A549 (cell line): ENCODE results near the gene BCR. TPM values are rescaled to one million over a fixed set of nuclear protein-coding genes. Genes with fewer than 3 reads are reported as not detected.

Experiments used
- ATAC-seq, 2 experiments: fragments of 200-7000 bp in 1 of 2; fragments of >200 bp in 1 of 2; cut with Nextera tagmentation in 1 of 2; cut with Tn5 transposase in 1 of 2; 3 replicates each; pipeline versions ENCODE4 v1.8.0 to v1.9.1; 2018 to 2020; ENCODE audit warnings: mild to moderate bottlenecking in 1 of 2, moderate library complexity in 1 of 2
- CTCF ChIA-PET: fragments of 300-600 bp; sonication (Branson Sonifier 250); formaldehyde crosslinking; extraction: SDS; loops from one replicate; lab custom pipeline; 2021; ENCODE audit warnings: antibody characterized with exemption, inconsistent platforms; lab: Yijun Ruan, JAX
- POLR2A ChIA-PET: fragments of 350-600 bp; formaldehyde crosslinking; extraction: SDS; loops from one replicate; lab custom pipeline; 2021; ENCODE audit warnings: antibody characterized with exemption, inconsistent platforms; lab: Yijun Ruan, JAX
- DNase-seq, 2 experiments: peaks; one replicate each; pipeline versions ENCODE4 v3.0.0 to v3.0.0-alpha.2; 2011 to 2016; ENCODE audit warnings: low read depth in 1 of 2, low spot score in 1 of 2
- FAIRE-seq: peaks from 2 replicates; lab custom pipeline; 2011; peaks lifted over from hg19 to GRCh38; lab: Jason Lieb, UNC
- H3K27ac ChIP-seq, 2 experiments: fragments of >200 bp; sonication (Bioruptor Twin); formaldehyde crosslinking; 3 replicates each; pipeline ENCODE4 v1.5.1; 2016 to 2017
- H3K4me1 ChIP-seq: fragments of >200 bp; sonication (Bioruptor Twin); formaldehyde crosslinking; 3 replicates; pipeline ENCODE4 v1.6.1; 2016
- H3K4me2 ChIP-seq: fragments of >200 bp; sonication (Bioruptor Twin); formaldehyde crosslinking; 3 replicates; pipeline ENCODE4 v1.6.1; 2016
- H3K4me3 ChIP-seq: fragments of >200 bp; sonication (Bioruptor Twin); formaldehyde crosslinking; 3 replicates; pipeline ENCODE4 v1.5.1; 2016
- H3K9me3 ChIP-seq: fragments of >200 bp; sonication (Bioruptor Twin); formaldehyde crosslinking; 3 replicates; pipeline ENCODE4 v1.6.1; 2016
- BCL3 ChIP-seq: fragments of >200 bp; sonication (Bioruptor Twin); formaldehyde crosslinking; IDR thresholded peaks from 3 replicates; pipeline ENCODE4 v1.6.1; 2016
- CBX2 ChIP-seq: fragments of 200-600 bp; sonication (generic); IDR thresholded peaks from 2 replicates; pipeline ENCODE4 v1.6.1; 2016; ENCODE audit warnings: low read depth, mild to moderate bottlenecking, borderline replicate concordance
- CBX8 ChIP-seq: fragments of 200-600 bp; sonication (generic); IDR thresholded peaks from 2 replicates; pipeline ENCODE4 v1.6.1; 2016
- CHD2 ChIP-seq: fragments of 150-350 bp; IDR thresholded peaks from 2 replicates; pipeline ENCODE4 v1.6.1; 2014; ENCODE audit warnings: low read length; ENCODE audit not compliant: partially characterized antibody
- CHD4 ChIP-seq: fragments of 200-600 bp; sonication (generic); IDR thresholded peaks from 2 replicates; pipeline ENCODE4 v1.6.1; 2016; ENCODE audit warnings: antibody characterized with exemption, mild to moderate bottlenecking, borderline replicate concordance
- EHMT2 ChIP-seq: fragments of 200-600 bp; sonication (generic); IDR thresholded peaks from 2 replicates; pipeline ENCODE4 v1.6.1; 2016; ENCODE audit warnings: antibody characterized with exemption, low read depth, mild to moderate bottlenecking, moderate library complexity
- FOSL2 ChIP-seq, 2 experiments: fragments of 450-650 bp in 1 of 2; fragments of >200 bp in 1 of 2; sonication (Bioruptor Twin) in 1 of 2; formaldehyde crosslinking; IDR thresholded peaks; 2 replicates each; pipeline versions ENCODE4 v1.5.0 to v1.6.1; 2016 to 2020; ENCODE audit warnings: mild to moderate bottlenecking in 1 of 2, moderate library complexity in 1 of 2
- JUN ChIP-seq, 2 experiments: fragments of >200 bp; sonication (Bioruptor Twin); formaldehyde crosslinking; IDR thresholded peaks; 2 replicates in 1 of 2; 3 replicates in 1 of 2; pipeline ENCODE4 v1.6.1; 2016 to 2017
- POLR2AphosphoS2 ChIP-seq: conservative IDR thresholded peaks from 2 replicates; pipeline ENCODE4 v1.6.1; 2012; ENCODE audit warnings: low read length, improper control_type of control experiment, inconsistent platforms
- RCOR1 ChIP-seq: fragments of 150-350 bp; IDR thresholded peaks from 2 replicates; pipeline ENCODE4 v1.6.1; 2014; ENCODE audit warnings: antibody characterized with exemption, low read length, low read depth
- ZNF302 ChIP-seq: fragments of 250-450 bp; sonication (Bioruptor Pico); IDR thresholded peaks from 2 replicates; pipeline ENCODE4 v1.9.0; 2021; ENCODE audit warnings: inconsistent platforms, mild to moderate bottlenecking, moderate library complexity
- WGBS: methylation state at CpG from one replicate; pipeline ENCODE4 v1.1.6; 2017; ENCODE audit errors: missing lambda C conversion rate; 5-methylcytosine and 5-hydroxymethylcytosine counted together
- polyA plus RNA-seq, 4 experiments: library from polyadenylated mRNA; depleted of rRNA in 3 of 4; stranded (reverse); fragments of >200 nt; fragmentation: RNase III in 1 of 4; extraction: RNeasy Plus Mini Kit Qiagen cat#74134 plus additional on column Dnase treatment in 1 of 4; gene quantifications; 2 replicates in 3 of 4; 3 replicates in 1 of 4; pipeline ENCODE4 v1.2.3, GENCODE V29; 2011 to 2017
- TF ChIP-seq, protein P1 (sequence below): fragments of 250-450 bp; sonication (Bioruptor Pico); IDR thresholded peaks from 2 replicates; pipeline ENCODE4 v1.5.0; 2021; ENCODE audit warnings: mild to moderate bottlenecking, moderate library complexity, borderline replicate concordance
- TF ChIP-seq, protein P2 (sequence below): fragments of 200-600 bp; sonication (generic); IDR thresholded peaks from 2 replicates; pipeline ENCODE4 v1.6.1; 2016; ENCODE audit warnings: antibody characterized with exemption, mild to moderate bottlenecking, moderate library complexity

Gene BCR
- polyA plus RNA-seq, 2 of the 4 experiments (the other 2 are of a cell fraction) = 14.7 to 16.4 TPM

GRCh38 chr22:23262518-23263332 lies 82.4 kb downstream of the BCR start:
- 96% methylated on average over 42 of the region's 60 CpGs for WGBS
- Histone ChIP-seq H3K4me3 (no peak overlapping the region), H3K4me1 (no peaks in the 10 kb centered on the region), H3K9me3 (no peaks in the 10 kb centered on the region), H3K27ac (no peak overlapping the region), H3K4me2 (no peak overlapping the region)
- ChIA-PET POLR2A (no interaction called here), CTCF (interaction anchor here (1.0 to 3.2 kb wide), 4 partner anchors 19 to 85 kb away, joined by 4 to 13 read pairs (median 4); no protein-coding TSS in a partner anchor)
- ATAC-seq (no peak), DNase-seq (no peak), FAIRE-seq (no peak)
- TF ChIP-seq JUN (IDR thresholded peaks at IDR 0.05) = no peak

- 82% methylated on average over 7 of the region's 20 CpGs for WGBS
- POLR2A ChIA-PET = no interaction called here
- CTCF ChIA-PET = interaction anchor here (0.9 to 3.2 kb wide), 5 partner anchors 18 to 170 kb away, joined by 3 to 13 read pairs (median 4); no protein-coding TSS in a partner anchor
Observed at GRCh38 chr22:23263651-23264555, 83.6 kb downstream of the BCR start.

More at GRCh38 chr22:23263651-23264555, 83.6 kb downstream of the BCR start:
- TF ChIP-seq CBX2 (no peak), POLR2AphosphoS2 (no peak), CHD4 (no peak), RCOR1 (no peak), BCL3 (no peak), EHMT2 (no peak), ZNF302 (CRISPR knock-in tag) (no peak), CBX8 (no peak), CHD2 (no peak), JUN (IDR thresholded peaks at IDR 0.05) (no peak), FOSL2 (IDR thresholded peaks at IDR 0.05) (no peak), FOSL2 (CRISPR knock-in tag; IDR thresholded peaks at IDR 0.05) (no peak)
- TF ChIP-seq, protein P1, sequence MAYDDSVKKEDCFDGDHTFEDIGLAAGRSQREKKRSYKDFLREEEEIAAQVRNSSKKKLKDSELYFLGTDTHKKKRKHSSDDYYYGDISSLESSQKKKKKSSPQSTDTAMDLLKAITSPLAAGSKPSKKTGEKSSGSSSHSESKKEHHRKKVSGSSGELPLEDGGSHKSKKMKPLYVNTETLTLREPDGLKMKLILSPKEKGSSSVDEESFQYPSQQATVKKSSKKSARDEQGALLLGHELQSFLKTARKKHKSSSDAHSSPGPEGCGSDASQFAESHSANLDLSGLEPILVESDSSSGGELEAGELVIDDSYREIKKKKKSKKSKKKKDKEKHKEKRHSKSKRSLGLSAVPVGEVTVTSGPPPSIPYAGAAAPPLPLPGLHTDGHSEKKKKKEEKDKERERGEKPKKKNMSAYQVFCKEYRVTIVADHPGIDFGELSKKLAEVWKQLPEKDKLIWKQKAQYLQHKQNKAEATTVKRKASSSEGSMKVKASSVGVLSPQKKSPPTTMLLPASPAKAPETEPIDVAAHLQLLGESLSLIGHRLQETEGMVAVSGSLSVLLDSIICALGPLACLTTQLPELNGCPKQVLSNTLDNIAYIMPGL (CRISPR knock-in tag) = no peak
- TF ChIP-seq, protein P2, sequence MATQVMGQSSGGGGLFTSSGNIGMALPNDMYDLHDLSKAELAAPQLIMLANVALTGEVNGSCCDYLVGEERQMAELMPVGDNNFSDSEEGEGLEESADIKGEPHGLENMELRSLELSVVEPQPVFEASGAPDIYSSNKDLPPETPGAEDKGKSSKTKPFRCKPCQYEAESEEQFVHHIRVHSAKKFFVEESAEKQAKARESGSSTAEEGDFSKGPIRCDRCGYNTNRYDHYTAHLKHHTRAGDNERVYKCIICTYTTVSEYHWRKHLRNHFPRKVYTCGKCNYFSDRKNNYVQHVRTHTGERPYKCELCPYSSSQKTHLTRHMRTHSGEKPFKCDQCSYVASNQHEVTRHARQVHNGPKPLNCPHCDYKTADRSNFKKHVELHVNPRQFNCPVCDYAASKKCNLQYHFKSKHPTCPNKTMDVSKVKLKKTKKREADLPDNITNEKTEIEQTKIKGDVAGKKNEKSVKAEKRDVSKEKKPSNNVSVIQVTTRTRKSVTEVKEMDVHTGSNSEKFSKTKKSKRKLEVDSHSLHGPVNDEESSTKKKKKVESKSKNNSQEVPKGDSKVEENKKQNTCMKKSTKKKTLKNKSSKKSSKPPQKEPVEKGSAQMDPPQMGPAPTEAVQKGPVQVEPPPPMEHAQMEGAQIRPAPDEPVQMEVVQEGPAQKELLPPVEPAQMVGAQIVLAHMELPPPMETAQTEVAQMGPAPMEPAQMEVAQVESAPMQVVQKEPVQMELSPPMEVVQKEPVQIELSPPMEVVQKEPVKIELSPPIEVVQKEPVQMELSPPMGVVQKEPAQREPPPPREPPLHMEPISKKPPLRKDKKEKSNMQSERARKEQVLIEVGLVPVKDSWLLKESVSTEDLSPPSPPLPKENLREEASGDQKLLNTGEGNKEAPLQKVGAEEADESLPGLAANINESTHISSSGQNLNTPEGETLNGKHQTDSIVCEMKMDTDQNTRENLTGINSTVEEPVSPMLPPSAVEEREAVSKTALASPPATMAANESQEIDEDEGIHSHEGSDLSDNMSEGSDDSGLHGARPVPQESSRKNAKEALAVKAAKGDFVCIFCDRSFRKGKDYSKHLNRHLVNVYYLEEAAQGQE = no peak
- DNase-seq (no peak), FAIRE-seq (no peak), ATAC-seq (no peak)
- Histone ChIP-seq H3K4me3 (no peak overlapping the region), H3K4me1 (no peaks in the 10 kb centered on the region), H3K27ac (no peak overlapping the region), H3K9me3 (no peaks in the 10 kb centered on the region), H3K4me2 (no peak overlapping the region)
